Measurements from ENCODE around the gene TLE4. TPM values are rescaled to one million over a fixed set of nuclear protein-coding genes. Genes with fewer than 3 reads are reported as not detected.
A peak's percentile ranks its signal among the peaks of the same experiment; 100 is the strongest.

Gene TLE4
- total and polyA plus RNA-seq, 10 of the 15 experiments (the other 5 are each of a cell fraction or from before 2014, with no cell fraction given): 5.3 to 53.3 (median 23.3) TPM

- TF ChIP-seq E2F4 (IDR thresholded peaks at IDR 0.05; ENCODE audit: low read depth, low read length): no peak
Measured at GRCh38 chr9:79565245-79565644, 6.5 kb upstream of the TLE4 start (continued).

GRCh38 chr9:79567671-79568098 lies 4.1 kb upstream of the TLE4 start:
- no peaks in the 10 kb centered on the region for H4K20me1 ChIP-seq (ENCODE audit: control insufficient read depth, insufficient read depth)
- H3K27me3 ChIP-seq (replicated peaks in 1 of 2; ENCODE audit: control insufficient read depth in 2 of 2, insufficient read depth in 2 of 2, low read length in 1 of 2): no peaks in the 10 kb centered on the region
- SMC1A ChIA-PET (ENCODE audit: uncharacterized antibody, unreplicated experiment): interaction anchor here (0.6 to 3.0 kb wide), 11 partner anchors 9 to 1128 kb away, joined by 3 to 9 read pairs (median 4); no protein-coding TSS in a partner anchor
- ATAC-seq (no peak), DNase-seq (ENCODE audit: low read depth, low spot score) (no peak), FAIRE-seq (no peak)
- RAD21 ChIA-PET (ENCODE audit: unreplicated experiment): interaction anchor here (1.0 to 2.1 kb wide), 5 partner anchors 25 to 267 kb away, joined by 3 to 8 read pairs (median 3); no protein-coding TSS in a partner anchor
- no TSS peak for BruUV-seq (replicated peaks)
- intact Hi-C loops (cut with micrococcal nuclease; ENCODE audit: unreplicated experiment): loop anchor here (1.0 to 10.0 kb wide), 2 partner anchors 89 to 433 kb away; no protein-coding TSS in a partner anchor
- POLR2A ChIA-PET: interaction anchor here (0.5 to 1.7 kb wide), 4 partner anchors 11 to 92 kb away, joined by 3 to 4 read pairs (median 3); no protein-coding TSS in a partner anchor
- H3K9ac ChIP-seq (ENCODE audit: control insufficient read depth, insufficient read depth, low read length): no peak overlapping the region
- peaks cover 23% of the 10 kb centered on the region for H3K4me1 ChIP-seq (ENCODE audit: control insufficient read depth, insufficient read depth, low read length)
- H3K27ac ChIP-seq (ENCODE audit: control insufficient read depth, insufficient read depth): no peak overlapping the region
- no peak overlapping the region for H2AFZ ChIP-seq (ENCODE audit: control insufficient read depth, low read depth, low read length)
- H3K4me2 ChIP-seq (ENCODE audit: control insufficient read depth, insufficient read depth): no peak overlapping the region
- CTCF ChIA-PET: interaction anchor here (0.9 to 1.6 kb wide), 8 partner anchors 9 to 438 kb away, joined by 3 to 10 read pairs (median 4); no protein-coding TSS in a partner anchor
- no peak overlapping the region for H3K4me3 ChIP-seq
- in situ Hi-C loops (cut with MboI): no loop called here
- H3K9me3 ChIP-seq (replicated peaks; ENCODE audit: control insufficient read depth, insufficient read depth, low read length): no peaks in the 10 kb centered on the region
- WGBS (ENCODE audit: insufficient coverage, insufficient replicate concordance, low lambda C conversion rate, missing lambda C conversion rate): 85% methylated on average over 2 of the region's 2 CpGs
- peaks cover under 1% of the 10 kb centered on the region for H3K79me2 ChIP-seq (ENCODE audit: control insufficient read depth, insufficient read depth, low read length)
- TF ChIP-seq RAD21 (IDR thresholded peaks at IDR 0.05; ENCODE audit: insufficient read depth, low read depth, low read length) (0 out of 2 replicates have a peak, but pooled peaks have one; percentile 29), CTCF (IDR thresholded peaks at IDR 0.05 in 2 of 3, conservative IDR thresholded peaks at IDR 0.05 in 1 of 3; ENCODE audit: control insufficient read depth in 2 of 3, extremely low read depth in 1 of 3, insufficient read depth in 1 of 3, low read depth in 3 of 3, low read length in 3 of 3) (peak in 2 of 3 experiments; percentile 9 to 14; a peak in 1 of 6 replicates), KLF5 (IDR thresholded peaks at IDR 0.05; ENCODE audit: partially characterized antibody) (no peak)
- H3K36me3 ChIP-seq (ENCODE audit: control insufficient read depth in 2 of 2, insufficient read depth in 2 of 2, low read length in 1 of 2): no peaks in the 10 kb centered on the region
